Stimulated activated naive CD8-positive, alpha-beta T cell treated with anti-CD3 and anti-CD28 coated beads, Interleukin-15, Interleukin-2, amounts not matched to agents 100 ng/mL and 50 ng/mL, for 24 hours (primary cell): ENCODE measurements around the gene ITGAV.
A peak's percentile ranks its signal among the peaks of the same experiment; 100 is the strongest.

Experiments used
- H3K27ac Mint-ChIP-seq: one replicate; pipeline ENCODE4 v1.8.0; 2021; ENCODE audit warnings: mild to moderate bottlenecking, mixed read lengths
- H3K27me3 Mint-ChIP-seq: one replicate; pipeline ENCODE4 v1.8.0; 2021; ENCODE audit warnings: mixed read lengths
- H3K36me3 Mint-ChIP-seq: one replicate; pipeline ENCODE4 v1.8.0; 2021; ENCODE audit warnings: low read depth, mixed read lengths
- H3K4me1 Mint-ChIP-seq: one replicate; pipeline ENCODE4 v1.8.0; 2021; ENCODE audit warnings: low read depth, mixed read lengths
- H3K4me3 Mint-ChIP-seq: one replicate; pipeline ENCODE4 v1.8.0; 2021; ENCODE audit warnings: mild to moderate bottlenecking, mixed read lengths
- H3K9me3 Mint-ChIP-seq: one replicate; pipeline ENCODE4 v1.8.0; 2021; ENCODE audit warnings: mixed read lengths

ITGAV gene

GRCh38 chr2:186590759-186591505 lies 1.1 kb downstream of the ITGAV start:
- Mint-ChIP-seq H3K4me3 (peak overlapping the region; percentile 86), H3K27me3 (no peaks in the 10 kb centered on the region), H3K4me1 (peaks cover 35% of the 10 kb centered on the region), H3K9me3 (no peaks in the 10 kb centered on the region), H3K36me3 (no peaks in the 10 kb centered on the region), H3K27ac (peak overlapping the region; percentile 77)

- Mint-ChIP-seq H3K27me3 (no peaks in the 10 kb centered on the region), H3K27ac (no peak overlapping the region), H3K36me3 (no peaks in the 10 kb centered on the region), H3K9me3 (no peaks in the 10 kb centered on the region), H3K4me3 (peak overlapping the region; percentile 86), H3K4me1 (peaks cover 35% of the 10 kb centered on the region)
Measured at GRCh38 chr2:186591506-186591890, 1.6 kb downstream of the ITGAV start.

DNA sequence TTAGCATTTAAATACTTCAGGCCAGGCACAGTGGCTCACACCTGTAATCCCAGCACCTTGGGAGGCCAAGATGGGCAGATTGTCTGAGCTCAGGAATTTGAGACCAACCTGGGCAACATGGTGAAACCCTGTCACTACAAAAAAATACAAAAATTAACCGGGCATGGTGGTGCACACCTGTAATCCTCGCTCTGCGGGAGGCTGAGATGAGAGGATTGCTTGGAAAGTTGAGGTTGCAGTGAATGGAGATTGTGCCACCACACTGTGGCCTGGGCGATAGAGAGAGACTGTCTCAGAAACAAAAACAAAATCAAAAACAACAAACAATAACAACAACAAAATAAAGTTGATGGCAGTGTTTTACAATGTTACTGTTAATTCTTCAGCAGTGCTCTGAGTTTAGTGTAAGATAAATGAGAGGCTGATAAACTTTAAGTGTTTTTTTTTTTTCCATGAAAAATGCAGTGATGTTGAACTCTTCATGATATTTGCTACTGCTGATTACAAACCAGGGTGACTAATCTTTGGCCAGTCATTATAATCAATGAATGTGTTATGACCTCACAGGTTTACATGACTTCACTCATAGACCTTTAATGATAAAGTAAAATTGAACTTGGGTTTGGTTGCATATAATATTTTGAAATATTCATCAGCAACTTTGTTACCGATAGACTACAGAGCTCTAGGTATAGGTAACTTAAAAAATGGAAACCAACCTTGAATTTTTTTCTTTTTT lies 2.5 kb downstream of the ITGAV start:
- H3K27me3 Mint-ChIP-seq, result no peaks in the 10 kb centered on the region
- H3K27ac Mint-ChIP-seq, result no peak overlapping the region
- peaks cover 35% of the 10 kb centered on the region for H3K4me1 Mint-ChIP-seq
- no peaks in the 10 kb centered on the region for H3K36me3 Mint-ChIP-seq
- H3K9me3 Mint-ChIP-seq, result no peaks in the 10 kb centered on the region
- H3K4me3 Mint-ChIP-seq, result peak overlapping the region; percentile 20

DNA sequence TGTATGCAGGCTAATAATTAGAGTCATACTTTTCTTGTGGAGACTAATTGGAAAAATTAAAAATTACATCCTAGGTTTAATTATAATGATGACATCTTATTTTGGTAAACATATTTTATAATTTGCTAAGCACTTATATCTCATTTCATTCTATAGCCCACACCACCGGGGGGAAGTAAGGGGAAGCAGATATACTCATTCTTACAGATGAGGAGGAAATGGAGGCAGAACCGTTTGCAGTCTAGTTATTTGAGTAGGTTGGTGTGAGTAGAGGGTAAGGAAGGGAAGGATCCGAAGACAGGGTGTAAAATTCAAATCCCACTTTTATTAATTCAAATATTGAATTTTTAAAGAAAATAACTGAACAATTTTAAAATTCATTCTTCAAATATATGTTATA lies 3.7 kb downstream of the ITGAV start:
- H3K27ac Mint-ChIP-seq, result no peak overlapping the region
- no peak overlapping the region for H3K4me3 Mint-ChIP-seq
- no peaks in the 10 kb centered on the region for H3K9me3 Mint-ChIP-seq
- no peaks in the 10 kb centered on the region for H3K36me3 Mint-ChIP-seq
- H3K27me3 Mint-ChIP-seq, result no peaks in the 10 kb centered on the region
- H3K4me1 Mint-ChIP-seq, result peaks cover 35% of the 10 kb centered on the region

DNA sequence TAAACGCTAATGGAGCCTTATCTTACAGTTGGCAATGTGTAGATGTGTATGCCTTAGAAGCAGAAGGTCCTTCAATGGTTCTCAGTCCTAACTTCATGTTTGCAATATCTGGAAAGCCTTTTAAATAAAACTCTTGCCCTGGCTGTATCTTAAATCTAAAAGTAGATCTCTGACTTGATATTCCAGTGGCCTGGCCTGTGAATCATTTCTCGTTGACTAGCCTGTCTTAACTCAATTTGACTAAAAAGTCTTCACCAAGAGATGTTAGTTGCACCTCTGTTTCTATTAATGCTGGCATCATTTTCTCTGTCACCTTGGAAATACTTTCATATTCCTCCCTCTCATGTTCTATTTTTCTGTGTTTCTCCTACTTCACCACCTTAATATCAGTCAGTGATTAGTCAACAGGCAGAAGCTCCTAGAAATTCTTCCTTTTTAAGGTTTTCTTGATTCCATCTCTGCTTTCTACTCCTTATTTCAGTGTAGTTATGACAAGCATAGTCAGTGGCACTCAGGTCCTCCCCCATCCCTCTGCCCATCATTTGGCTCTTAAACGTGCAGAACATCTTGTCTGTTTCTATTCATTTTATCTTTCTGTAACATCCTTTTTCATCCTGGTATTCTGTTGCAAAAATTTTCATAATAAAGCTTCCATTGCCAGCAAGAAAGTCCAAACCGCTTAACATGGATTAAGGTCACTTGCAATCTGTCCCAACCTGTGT lies 4.3 kb downstream of the ITGAV start:
- Mint-ChIP-seq H3K27me3 (no peaks in the 10 kb centered on the region), H3K4me3 (no peak overlapping the region), H3K36me3 (no peaks in the 10 kb centered on the region), H3K9me3 (no peaks in the 10 kb centered on the region), H3K27ac (no peak overlapping the region), H3K4me1 (peaks cover 30% of the 10 kb centered on the region)

DNA sequence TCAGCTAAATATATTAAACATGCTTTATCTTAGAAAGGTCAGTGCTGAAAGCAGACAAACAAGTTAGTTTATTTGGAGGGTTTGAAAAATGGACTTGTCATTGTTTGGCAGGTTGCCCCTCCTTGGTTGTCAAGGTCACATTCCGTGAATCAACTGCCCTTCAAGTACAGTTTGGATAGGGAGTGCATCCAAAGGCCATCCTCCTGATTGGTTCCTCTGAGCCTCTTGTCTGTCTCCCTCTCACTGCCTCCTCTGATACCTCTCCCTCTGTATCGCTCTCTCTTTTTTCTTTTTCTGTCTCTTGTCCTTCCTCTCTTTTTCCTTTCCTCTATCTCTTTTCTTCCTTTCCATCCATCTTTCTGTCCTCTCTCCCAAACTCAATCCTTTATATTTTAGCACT lies 5.4 kb downstream of the ITGAV start:
- H3K4me3 Mint-ChIP-seq, result no peak overlapping the region
- H3K9me3 Mint-ChIP-seq, result no peaks in the 10 kb centered on the region
- peaks cover 27% of the 10 kb centered on the region for H3K4me1 Mint-ChIP-seq

DNA sequence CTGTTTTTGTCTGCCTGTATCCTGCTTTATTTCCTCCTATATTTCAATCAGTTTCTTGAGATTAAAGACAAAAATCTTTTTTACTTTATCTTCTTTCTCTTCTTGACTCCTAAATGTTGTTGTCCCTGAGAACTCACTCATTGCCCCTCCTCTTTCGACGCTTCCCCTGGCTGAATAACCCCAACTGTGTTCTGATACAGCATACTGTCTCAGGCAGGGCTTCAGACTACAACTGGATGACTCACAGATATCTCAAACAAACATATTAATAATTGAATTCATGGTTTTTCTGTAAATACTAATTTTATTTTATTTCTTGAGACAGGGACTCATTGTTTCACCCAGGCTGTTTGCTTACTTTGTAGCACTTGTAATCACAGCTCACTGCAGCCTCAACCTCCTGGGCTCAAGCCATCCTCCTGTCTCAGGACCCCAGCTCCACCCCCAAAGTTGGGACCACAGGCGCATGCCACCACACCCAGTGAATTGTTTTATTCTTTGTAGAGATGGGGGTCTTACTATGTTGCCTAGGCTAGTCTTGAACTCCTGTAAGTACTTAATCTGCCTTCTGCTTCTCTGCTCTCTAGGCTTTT lies 9.4 kb downstream of the ITGAV start:
- H3K4me1 Mint-ChIP-seq, result peaks cover 4% of the 10 kb centered on the region
- H3K9me3 Mint-ChIP-seq, result no peaks in the 10 kb centered on the region
- H3K27ac Mint-ChIP-seq, result no peak overlapping the region
- no peak overlapping the region for H3K4me3 Mint-ChIP-seq
- H3K27me3 Mint-ChIP-seq, result no peaks in the 10 kb centered on the region
- H3K36me3 Mint-ChIP-seq, result peaks cover 2% of the 10 kb centered on the region

More for the DNA sequence above, 5.4 kb downstream of the ITGAV start:
- Mint-ChIP-seq H3K27me3 (no peaks in the 10 kb centered on the region), H3K27ac (no peak overlapping the region), H3K36me3 (no peaks in the 10 kb centered on the region)

DNA sequence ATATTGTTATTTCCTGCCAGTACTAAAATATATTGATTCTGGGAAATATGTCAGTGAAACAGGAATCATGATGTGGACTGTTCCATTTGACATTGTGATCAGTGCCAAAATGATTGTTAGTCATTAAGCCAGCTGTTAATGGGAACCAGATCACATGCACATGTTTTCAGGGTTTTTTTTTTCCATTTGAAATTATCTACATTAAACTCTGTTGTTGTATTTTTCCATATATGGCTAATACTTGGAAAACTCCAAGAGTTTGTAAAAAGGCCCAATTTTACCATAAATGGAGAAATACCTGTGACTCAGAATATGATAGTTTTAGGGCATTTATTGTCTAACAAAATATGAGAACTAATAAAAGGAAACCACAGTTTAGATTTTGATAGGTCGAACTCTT lies 13.4 kb downstream of the ITGAV start:
- H3K9me3 Mint-ChIP-seq, result no peaks in the 10 kb centered on the region
- H3K27ac Mint-ChIP-seq, result no peak overlapping the region
- H3K27me3 Mint-ChIP-seq, result no peaks in the 10 kb centered on the region
- H3K4me1 Mint-ChIP-seq, result no peaks in the 10 kb centered on the region
- H3K36me3 Mint-ChIP-seq, result peaks cover 26% of the 10 kb centered on the region
- H3K4me3 Mint-ChIP-seq, result no peak overlapping the region

GRCh38 chr2:186605041-186605440 lies 15.2 kb downstream of the ITGAV start:
- no peak overlapping the region for H3K4me3 Mint-ChIP-seq
- H3K9me3 Mint-ChIP-seq, result no peaks in the 10 kb centered on the region
- H3K36me3 Mint-ChIP-seq, result peaks cover 26% of the 10 kb centered on the region
- H3K4me1 Mint-ChIP-seq, result no peaks in the 10 kb centered on the region
- H3K27ac Mint-ChIP-seq, result no peak overlapping the region
- H3K27me3 Mint-ChIP-seq, result no peaks in the 10 kb centered on the region

DNA sequence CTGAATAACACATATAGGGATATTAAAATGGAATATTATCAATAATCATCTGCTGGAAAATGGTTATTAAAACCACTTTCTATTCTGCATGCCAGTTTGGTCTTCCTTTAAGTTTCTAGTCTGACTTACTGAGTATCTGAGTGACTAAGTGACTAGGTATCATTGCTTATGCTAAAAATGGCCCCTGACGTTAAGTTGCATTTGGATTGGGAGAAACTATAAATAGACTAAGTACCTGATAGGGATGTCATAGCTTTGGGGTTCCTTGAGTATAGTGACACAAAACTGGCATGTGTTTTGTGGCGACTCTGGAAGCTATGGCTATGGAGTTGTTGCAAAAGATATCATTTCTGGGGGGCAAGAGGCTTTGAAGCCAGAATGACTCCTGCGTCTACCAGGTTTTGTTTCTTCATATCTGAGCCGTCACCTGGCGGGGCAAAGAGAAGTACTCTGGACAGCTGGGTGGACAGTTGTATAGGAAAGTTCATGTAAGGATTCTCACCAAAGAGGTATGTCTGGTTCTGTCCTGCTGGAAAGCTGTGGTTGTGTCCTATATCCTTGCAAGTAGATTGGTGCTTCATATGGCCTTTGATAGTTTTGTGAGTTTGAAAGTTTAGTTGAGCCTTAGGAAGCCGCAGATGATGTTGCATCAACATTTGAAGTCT lies 17.9 kb downstream of the ITGAV start:
- Mint-ChIP-seq H3K4me1 (no peaks in the 10 kb centered on the region), H3K27ac (no peak overlapping the region), H3K36me3 (peaks cover 26% of the 10 kb centered on the region), H3K4me3 (no peak overlapping the region), H3K9me3 (no peaks in the 10 kb centered on the region), H3K27me3 (no peaks in the 10 kb centered on the region)

GRCh38 chr2:186610785-186611184 lies 20.9 kb downstream of the ITGAV start:
- no peaks in the 10 kb centered on the region for H3K27me3 Mint-ChIP-seq
- no peaks in the 10 kb centered on the region for H3K4me1 Mint-ChIP-seq
- H3K27ac Mint-ChIP-seq, result no peak overlapping the region
- peaks cover 13% of the 10 kb centered on the region for H3K36me3 Mint-ChIP-seq
- H3K9me3 Mint-ChIP-seq, result no peaks in the 10 kb centered on the region
- no peak overlapping the region for H3K4me3 Mint-ChIP-seq

DNA sequence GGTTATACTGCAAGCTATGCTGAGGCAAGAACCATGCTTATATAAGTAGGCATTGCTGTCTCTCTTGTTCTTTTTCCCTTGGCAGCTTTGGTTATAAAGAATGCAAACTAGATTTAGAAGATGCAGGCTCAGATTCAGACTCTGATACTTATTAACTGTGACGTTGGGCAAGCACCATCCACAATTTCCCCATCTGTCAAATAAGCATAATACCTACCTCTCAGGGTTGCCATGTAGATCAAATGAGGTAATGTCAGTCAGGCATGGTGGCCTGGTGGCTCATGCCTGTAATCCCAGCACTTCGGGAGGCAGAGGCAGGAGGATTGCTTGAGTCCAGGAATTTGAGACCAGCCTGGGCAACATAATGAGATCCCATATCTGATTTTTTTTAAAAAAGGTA lies 21.7 kb downstream of the ITGAV start:
- Mint-ChIP-seq H3K36me3 (peaks cover 8% of the 10 kb centered on the region), H3K27ac (no peak overlapping the region), H3K27me3 (no peaks in the 10 kb centered on the region), H3K4me1 (no peaks in the 10 kb centered on the region), H3K4me3 (no peak overlapping the region), H3K9me3 (no peaks in the 10 kb centered on the region)

DNA sequence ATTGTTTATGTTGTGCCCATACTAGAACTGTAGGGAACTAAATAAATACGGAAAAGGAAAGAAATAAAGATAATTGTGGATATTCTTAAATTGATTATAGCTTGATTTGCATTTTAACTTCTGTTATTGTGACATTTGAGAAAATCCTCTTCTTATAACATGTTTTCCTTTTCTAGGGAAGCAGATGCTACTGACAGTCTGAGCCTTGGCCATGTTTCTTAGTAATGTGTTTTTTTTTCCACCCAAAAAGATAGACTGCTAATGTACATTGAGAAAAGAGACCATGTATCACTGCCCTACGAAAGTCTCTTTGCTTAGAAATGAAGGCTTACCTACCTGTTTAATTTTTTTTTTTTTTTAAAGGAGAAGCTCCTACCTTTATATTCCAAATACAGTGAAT lies 22.2 kb downstream of the ITGAV start:
- Mint-ChIP-seq H3K9me3 (no peaks in the 10 kb centered on the region), H3K27ac (no peak overlapping the region), H3K27me3 (no peaks in the 10 kb centered on the region), H3K36me3 (peaks cover 4% of the 10 kb centered on the region), H3K4me1 (no peaks in the 10 kb centered on the region), H3K4me3 (no peak overlapping the region)

- H3K4me3 Mint-ChIP-seq, result no peak overlapping the region
- no peaks in the 10 kb centered on the region for H3K4me1 Mint-ChIP-seq
- peaks cover 4% of the 10 kb centered on the region for H3K36me3 Mint-ChIP-seq
- H3K27me3 Mint-ChIP-seq, result no peaks in the 10 kb centered on the region
- H3K9me3 Mint-ChIP-seq, result no peaks in the 10 kb centered on the region
- H3K27ac Mint-ChIP-seq, result no peak overlapping the region
Measured at GRCh38 chr2:186612555-186613440, 22.9 kb downstream of the ITGAV start.
